SH-SY5Y (cell line): ENCODE data around the gene DRD3.

Experiments used
- GATA2 ChIP-seq: IDR thresholded peaks from 2 replicates; pipeline ENCODE4 v1.6.1; 2011; ENCODE audit warnings: mild to moderate bottlenecking, low read depth, low read length
- GATA3 ChIP-seq: IDR thresholded peaks from 2 replicates; pipeline ENCODE4 v1.6.1; 2011; ENCODE audit warnings: low read depth, mild to moderate bottlenecking, low read length, moderate library complexity

DNA sequence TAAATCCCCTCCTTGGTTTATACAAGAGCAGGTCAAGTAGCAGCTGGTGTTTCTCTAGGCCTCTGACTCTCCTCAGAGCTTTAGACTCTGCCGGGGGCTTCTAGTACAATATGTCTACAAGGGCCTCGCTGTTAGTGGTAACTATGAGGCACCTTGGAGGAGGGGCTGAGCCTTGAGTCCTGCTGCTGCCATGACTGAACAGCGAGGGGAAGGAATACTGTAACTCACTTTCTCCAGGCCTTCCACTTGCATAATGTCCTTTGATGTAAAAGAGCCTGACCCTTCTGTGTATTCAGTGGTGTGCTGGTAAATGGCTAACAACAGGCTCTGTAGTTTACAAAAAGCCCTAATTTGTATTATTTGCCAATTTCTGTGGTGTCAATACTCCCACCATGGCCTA is 27.8 kb downstream of the DRD3 start:
- TF ChIP-seq GATA2, result no peak
- no peak for TF ChIP-seq GATA3
